PFSK-1 (cell line): ENCODE data around the gene OSM. TPM values are rescaled to one million over a fixed set of nuclear protein-coding genes. Genes with fewer than 3 reads are reported as not detected.

ENCODE experiments used
- FOXP2 ChIP-seq: optimal IDR thresholded peaks from 2 replicates; pipeline ENCODE3; 2011; ENCODE audit warnings: borderline replicate concordance, control low read depth, inconsistent platforms; ENCODE audit not compliant: insufficient read depth; ENCODE audit errors: extremely low read length, extremely low read depth
- POLR2AphosphoS5 ChIP-seq: IDR thresholded peaks from 2 replicates; pipeline ENCODE4 v1.6.1; 2012; ENCODE audit warnings: low read depth, mild to moderate bottlenecking, control low read depth, low read length, moderate library complexity
- REST ChIP-seq, 2 experiments: IDR thresholded peaks; 2 replicates each; pipeline versions ENCODE4 v1.6.1 to v1.8.0; 2011 to 2012; ENCODE audit warnings: low read depth in 2 of 2, low read length in 2 of 2, control low read depth in 1 of 2, inconsistent platforms in 1 of 2, mild to moderate bottlenecking in 1 of 2, moderate library complexity in 1 of 2; ENCODE audit not compliant: insufficient read depth in 1 of 2
- SIN3A ChIP-seq: IDR thresholded peaks from 2 replicates; pipeline ENCODE4 v1.6.1; 2012; ENCODE audit warnings: mild to moderate bottlenecking, low read length, moderate library complexity, borderline replicate concordance; ENCODE audit not compliant: insufficient read depth
- TAF1 ChIP-seq: IDR thresholded peaks from 2 replicates; pipeline ENCODE4 v1.6.1; 2012; ENCODE audit warnings: low read length, control low read depth, borderline replicate concordance; ENCODE audit not compliant: insufficient read depth
- polyA plus RNA-seq: library from polyadenylated mRNA; unstranded; fragments of >200 nt; gene quantifications from one replicate; pipeline ENCODE4 v1.2.1, GENCODE V29; 2012; ENCODE audit warnings: low read depth, missing spikeins; ENCODE audit not compliant: insufficient read length

The OSM gene
- not detected for polyA plus RNA-seq

- no peak for TF ChIP-seq TAF1
- no peak for TF ChIP-seq REST (IDR thresholded peaks at IDR 0.05; ENCODE audit: insufficient read depth in 1 of 2, low read depth in 2 of 2, low read length in 2 of 2)
- no peak for TF ChIP-seq POLR2AphosphoS5
- no peak for TF ChIP-seq SIN3A
- TF ChIP-seq FOXP2: no peak
These were observed at the start of gene OSM for GRCh38 chr22:30266445-30267381. Gene OSM, minus strand, starts transcription at chr22:30266851. Its CDS starts 52 bp downstream, at chr22:30266799.

GRCh38 chr22:30315962-30316576 lies 49.4 kb upstream of the OSM start:
- TF ChIP-seq SIN3A (no peak), POLR2AphosphoS5 (no peak), REST (IDR thresholded peaks at IDR 0.05; ENCODE audit: insufficient read depth in 1 of 2, low read depth in 2 of 2, low read length in 2 of 2) (no peak), FOXP2 (no peak), TAF1 (no peak)

- TF ChIP-seq TAF1 (no peak), REST (IDR thresholded peaks at IDR 0.05; ENCODE audit: insufficient read depth in 1 of 2, low read depth in 2 of 2, low read length in 2 of 2) (no peak)
These were observed 48.3 kb upstream of the OSM start for GRCh38 chr22:30314915-30315314.

- no peak for TF ChIP-seq POLR2AphosphoS5
- no peak for TF ChIP-seq FOXP2
- no peak for TF ChIP-seq REST (IDR thresholded peaks at IDR 0.05; ENCODE audit: insufficient read depth in 1 of 2, low read depth in 2 of 2, low read length in 2 of 2)
- TF ChIP-seq TAF1: no peak
These were observed 47.1 kb upstream of the OSM start for GRCh38 chr22:30313527-30314363.
